Fibroblast of skin of left biceps (primary cell): ENCODE results near the gene BICC1.

Experiments
- DNase-seq, 2 experiments: peaks; one replicate each; pipeline ENCODE4 v3.0.0-alpha.2; 2013; ENCODE audit warnings: low read depth in 2 of 2

Gene BICC1

DNA sequence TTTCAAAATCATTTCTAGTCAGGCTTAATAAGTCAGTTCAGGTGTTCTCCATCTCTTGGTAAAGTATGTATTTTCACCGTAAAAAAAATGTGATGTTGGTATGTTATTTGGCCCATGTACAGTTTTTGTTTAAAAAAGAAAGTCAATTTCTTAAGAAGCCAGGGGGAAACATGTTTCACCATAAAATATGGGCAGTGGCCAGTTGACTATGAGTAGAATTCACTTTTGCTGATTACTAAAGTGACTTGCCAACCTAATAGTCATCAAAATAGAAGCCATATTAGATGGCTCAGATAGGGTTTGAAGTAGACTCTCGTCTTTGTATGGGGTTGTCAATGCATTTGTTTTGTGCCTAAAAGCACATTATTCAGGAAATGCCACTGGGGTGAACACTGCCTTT lies 266.3 kb downstream of the BICC1 start:
- DNase-seq = no peak

DNA sequence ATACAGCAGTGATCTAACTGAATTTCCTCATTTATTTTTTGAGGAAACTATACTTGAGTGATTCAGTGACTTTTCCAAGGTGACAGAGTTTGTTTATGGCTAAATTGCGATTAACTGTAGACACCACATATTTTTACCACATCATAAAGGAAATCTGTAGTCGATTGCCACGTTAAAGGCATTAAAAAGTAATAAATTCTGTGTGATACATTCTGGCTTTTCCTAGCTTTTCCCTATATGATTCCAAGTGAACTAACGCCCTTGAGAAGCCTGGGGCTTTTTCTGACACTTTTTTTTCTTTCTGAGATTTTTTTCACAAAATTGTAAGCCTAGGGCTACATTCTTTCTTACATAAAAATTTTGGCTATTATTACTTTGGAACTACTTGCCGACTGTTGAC lies 266.9 kb downstream of the BICC1 start:
- DNase-seq = no peak

DNA sequence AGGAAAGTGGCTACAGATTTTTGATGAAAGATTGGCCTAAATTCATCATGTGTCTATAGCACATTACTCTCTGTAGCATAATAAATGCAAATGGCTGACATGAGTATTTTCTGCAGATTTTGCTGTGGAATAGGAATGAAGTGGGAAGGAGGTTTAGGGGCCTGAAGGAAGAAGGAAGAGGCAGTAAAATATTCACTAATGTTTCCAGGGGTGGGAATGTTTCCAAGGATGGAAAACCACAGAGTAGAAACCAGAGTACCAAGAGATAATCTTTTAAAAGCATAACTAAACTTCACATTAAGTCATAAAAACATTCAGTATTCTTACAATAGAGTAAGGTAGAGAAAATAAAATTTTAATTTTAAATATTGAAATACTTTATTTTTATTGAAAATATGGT lies 267.8 kb downstream of the BICC1 start:
- peak; percentile 50 to 58 for DNase-seq

DNA sequence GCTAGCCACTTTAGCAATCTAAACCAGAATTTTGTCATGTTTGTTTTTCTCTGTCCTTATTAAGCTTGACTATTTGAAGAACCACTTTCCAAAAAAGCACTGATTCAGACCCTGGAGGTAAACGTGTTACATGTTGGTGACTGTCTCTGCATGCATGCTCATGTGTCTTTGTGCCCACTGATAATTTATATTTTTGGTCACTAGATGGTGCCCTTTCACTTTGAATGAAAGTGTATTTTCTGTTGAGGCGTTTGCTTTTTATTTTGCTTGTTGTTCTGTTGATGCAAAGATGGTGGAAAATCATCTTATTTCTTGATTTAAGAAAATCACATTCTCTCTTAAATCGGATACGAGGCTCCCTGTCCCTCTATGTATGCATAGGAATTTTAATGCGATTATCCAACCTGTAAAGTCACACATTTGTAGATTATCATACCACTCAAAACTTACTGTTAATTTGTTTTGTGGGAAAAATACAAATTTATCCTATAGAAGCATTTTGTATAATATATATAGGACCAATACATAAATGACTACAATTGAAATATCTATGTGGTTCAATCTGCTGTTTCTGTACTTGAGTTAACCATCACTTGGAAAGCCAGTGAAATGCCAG lies 269.3 kb downstream of the BICC1 start:
- no peak for DNase-seq

DNA sequence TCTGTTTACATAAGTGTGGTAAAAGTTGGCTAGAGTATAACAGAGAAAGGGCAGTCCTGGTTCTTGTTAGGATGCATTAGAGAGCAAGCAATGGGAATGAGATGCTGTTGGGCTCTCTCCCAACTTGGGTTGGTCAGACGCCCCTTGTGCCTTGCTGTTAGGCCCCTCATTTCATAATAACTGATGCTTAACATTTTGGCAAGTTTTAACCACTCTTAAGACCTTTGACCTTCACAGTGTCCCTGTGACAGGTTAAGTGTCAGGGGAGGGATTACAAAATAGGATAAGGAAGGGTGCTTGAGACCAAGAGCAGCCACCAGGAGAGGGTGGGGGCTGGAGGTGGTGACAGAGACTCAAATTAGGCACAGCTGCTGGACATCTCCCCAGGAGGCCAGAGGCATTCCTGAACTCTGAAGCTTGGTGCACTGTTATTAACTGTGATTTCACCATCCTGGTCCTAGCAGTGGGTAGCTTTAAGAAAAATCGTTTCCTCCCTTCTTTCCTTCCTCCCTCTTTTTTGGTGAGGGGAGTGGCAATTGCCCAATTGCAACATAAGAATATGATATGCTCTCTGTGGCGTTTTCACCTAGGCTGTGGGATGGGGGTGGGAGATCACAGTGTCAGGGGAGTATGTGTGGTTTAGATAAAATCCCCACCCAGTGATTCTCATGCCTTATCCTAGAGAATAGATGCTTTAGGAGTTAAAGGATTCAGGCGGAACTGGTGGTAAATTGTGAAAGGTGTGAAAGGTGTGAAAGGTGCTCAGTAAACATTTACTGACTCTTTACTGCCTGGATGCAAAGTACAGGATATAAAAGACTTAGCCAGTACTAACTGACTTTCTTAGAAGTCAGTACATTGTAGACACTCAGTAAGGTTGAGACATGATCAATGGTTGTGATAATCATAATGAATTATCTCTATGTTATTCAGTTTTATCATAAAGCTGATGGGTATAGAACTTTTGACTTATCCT lies 270.5 kb downstream of the BICC1 start:
- DNase-seq = peak in 1 of 2 experiments; percentile 41

DNA sequence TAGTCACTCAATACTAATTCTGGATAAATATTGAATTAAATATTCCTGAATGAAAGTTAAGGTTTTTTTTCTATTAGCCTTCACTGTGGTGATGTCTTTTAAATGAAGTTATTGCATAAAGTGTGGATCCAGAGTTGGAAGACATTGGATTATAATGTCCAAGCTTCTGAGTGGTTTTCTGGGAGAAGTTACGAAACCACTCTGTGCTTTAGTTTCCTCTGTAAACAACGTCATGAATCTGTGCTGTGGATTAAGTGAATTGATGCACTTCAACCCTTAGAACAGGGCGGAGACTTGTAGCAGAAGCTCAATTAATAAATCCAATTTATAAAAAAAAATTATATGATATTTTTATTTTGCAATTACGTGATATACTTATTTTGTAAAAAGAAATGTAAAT lies 271.7 kb downstream of the BICC1 start:
- DNase-seq = no peak

DNA sequence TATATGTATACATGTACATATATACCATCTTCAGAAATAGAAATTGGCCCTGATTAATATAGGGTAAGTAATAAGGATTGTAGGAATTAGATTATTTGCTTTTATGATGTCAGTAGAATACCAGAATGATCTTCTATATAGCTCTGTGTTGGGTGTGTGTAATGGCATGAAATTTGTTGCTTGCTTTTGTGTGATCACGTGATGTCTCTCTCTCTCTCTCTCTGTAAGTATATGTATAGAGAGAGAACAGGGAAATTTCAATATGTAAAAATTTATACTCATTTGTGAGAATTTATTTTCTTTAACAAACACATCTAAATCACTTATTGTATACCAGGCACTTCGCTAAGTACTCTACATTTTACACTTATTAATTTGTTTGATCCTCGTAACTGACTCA lies 272.7 kb downstream of the BICC1 start:
- DNase-seq = no peak

DNA sequence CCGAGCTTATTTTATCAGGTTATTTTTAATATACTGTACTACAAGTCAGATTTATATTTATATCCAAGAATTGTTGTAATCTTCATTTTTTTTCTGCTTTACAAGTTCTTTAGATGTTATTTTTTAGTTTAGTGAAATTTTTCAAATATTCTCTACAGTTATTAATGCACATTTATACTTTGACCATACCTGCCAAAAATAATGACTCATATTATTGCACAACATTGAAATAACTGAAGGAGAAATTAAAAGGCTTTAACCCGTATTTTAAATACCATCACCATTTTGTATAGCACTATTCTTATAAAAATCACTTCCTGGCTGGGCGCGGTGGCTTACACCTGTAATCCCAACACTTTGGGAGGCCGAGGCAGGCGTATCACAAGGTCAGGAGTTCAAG lies 278.5 kb downstream of the BICC1 start:
- no peak for DNase-seq

DNA sequence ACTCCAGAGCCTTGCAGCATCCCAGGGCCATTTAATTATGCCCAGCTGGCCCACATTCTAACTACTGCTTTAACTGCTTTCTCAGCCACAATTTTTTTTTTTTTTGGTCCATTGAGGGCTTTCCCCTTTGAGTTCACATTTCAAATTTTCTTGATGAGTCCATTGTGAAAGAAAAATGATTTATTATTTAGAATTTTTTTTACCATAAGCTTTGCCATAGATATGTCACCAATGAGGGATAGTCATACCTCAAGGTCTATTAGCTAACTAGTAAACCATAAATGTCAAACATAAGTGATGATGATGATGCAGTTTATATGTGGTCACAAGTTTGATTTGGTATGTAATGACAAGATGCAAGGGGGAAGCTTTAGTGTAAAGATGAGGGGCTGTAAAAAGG lies 282.9 kb downstream of the BICC1 start:
- DNase-seq = peak in 1 of 2 experiments; percentile 56

DNA sequence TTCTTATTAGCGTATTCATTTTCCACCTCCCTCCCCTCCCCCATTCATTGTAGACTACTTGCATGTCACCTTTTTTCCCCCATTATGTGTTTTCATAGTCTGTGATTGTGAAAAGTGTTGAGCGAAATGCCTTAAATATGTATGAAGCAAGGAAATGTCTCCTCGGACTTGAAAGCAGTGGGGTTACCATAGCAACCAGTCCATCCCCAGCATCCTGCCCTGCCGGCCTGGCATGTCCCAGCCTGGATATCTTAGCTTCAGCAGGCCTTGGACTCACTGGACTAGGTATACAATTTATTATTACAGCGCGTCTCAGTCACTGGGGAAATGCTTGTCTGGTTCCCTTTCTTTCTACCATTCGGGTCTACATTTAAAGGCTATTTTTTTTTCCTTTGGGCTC lies 283.6 kb downstream of the BICC1 start:
- no peak for DNase-seq

DNA sequence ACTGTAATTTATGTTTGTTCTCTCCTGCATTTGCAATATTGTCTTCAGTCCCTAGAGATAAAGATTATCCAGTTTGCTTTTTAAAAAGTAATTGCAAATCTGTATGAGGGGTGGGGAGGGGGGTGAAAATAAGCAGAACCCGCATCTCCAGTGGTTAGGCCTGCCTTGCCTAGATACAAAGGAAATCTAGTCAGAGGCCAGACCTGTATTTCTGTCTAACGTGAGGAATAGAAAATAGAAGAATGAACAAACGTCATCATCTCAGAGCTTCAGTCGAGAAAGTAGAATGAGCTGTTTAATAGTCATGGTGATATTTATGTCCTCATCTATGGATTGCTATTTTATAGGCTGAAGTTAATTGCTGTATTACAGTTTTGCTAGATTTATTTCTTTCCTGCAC lies 284.2 kb downstream of the BICC1 start:
- DNase-seq = no peak

DNA sequence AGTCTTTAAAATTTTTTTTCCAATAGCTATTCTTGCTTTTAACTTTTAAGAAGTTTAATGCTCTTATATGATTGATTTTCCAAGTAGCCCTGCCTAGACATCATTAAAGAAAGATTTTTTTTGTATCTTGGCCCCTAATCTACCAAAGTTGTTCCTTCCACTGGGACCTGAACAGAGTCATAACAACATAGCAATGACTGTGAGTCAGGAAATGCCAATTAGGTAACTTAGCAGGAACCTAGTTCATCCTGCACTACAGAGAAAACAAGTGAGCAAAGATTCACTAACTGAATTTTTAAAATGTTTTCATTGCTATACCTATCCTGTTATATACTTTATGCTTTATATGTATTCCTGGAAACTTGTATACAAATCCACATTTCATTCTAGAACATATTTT lies 284.7 kb downstream of the BICC1 start:
- no peak for DNase-seq

DNA sequence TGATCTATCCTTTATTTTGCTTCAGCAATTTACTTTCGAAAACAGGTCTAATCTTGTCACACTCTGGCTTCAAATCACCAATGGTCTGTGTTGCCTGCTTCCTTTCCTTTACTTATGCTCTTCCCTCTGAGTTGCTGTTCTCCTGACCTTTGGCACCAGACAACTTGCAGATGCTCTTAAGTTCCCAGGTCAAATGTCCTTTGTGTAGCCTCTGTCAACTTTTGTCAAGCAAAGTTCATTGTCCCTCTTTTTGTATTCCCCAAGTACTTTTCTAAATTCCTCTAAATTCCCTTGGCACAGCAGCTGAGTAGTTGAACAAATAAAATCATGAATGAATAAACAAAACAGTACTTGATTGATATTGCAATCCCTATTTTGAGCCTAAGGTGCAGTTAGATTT lies 289.4 kb downstream of the BICC1 start:
- no peak for DNase-seq

DNA sequence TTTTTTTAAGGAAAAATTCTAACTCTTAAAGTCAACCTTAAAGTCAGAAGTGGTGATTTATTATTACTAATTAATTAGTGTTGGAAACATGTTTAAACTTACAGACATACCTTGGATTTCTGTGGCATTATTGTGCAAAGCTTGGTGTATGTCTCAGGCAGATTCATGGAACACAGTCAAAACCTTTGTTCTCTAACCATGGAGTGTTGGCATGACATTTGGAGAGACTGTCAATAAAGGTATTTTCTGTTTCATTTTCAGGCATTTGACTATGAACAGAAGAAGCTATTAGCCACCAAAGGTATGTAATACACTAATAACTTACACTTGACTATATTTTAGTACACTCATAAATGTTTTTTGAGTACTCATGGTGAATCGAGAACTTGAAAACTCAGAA lies 293.7 kb downstream of the BICC1 start:
- DNase-seq = no peak

DNA sequence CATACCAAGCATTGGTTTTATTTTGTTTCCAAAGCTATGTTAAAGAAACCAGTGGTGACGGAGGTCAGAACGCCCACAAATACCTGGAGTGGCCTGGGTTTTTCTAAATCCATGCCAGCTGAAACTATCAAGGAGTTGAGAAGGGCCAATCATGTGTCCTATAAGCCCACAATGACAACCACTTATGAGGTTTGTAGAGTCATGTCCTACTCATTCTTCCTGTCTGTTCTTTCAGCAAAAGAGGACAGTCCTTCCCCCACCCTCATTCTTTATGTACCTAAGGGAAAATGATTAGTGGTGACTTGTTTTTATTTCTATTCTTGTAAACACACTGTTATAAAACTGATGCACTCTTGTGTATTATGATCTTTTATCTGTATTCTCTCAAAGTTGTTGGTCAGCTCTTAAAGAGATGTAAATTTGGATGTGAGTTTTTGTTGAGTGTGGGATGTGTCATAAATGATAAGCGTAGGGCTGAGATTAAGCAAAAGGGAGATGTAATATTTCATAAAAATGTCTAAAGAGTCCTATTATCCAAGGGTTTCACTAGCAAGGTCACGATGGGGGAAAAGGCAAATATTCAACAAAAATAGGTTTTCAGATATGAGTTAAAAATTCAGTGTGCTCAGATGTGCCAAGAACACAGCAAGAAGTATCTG lies 294.4 kb downstream of the BICC1 start:
- no peak for DNase-seq

DNA sequence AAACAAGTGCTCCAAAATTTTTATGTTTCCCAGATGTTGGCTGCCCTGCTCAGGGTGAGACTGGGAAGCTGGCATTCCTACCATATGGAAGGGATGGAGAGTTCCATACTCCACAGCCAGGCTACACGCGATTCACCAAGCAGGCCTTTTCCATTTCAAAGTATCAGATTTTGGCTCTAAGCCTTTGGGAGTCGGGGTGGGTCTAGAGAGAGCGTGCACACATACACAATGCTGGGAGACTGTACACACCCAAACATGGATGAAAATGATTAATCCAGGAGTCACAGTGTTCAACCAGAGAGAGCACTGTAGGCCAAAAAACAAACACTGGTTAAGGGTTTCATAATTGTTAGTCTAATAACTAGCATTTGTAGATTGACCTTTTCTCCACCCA lies 295.0 kb downstream of the BICC1 start:
- peak; percentile 36 to 48 for DNase-seq

DNA sequence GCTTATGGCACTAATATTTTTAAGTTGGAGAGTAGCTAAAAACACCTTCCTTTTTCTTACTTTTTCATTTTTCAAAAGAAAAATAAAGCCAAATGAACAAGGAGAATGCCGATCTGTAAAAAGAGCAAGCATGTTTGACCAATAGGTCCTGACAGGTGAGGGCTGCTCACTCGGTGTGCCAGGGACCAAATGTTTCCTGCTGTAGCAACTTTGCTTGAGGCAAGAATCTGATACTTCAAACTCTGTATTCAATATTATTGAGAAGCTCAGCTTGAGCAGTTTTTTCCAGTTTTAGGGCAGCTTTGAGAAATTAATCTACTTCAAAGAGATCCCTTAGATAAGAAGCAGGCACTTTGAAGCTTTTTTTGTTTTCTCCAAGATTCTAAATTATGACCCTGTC lies 298.1 kb downstream of the BICC1 start:
- no peak for DNase-seq

DNA sequence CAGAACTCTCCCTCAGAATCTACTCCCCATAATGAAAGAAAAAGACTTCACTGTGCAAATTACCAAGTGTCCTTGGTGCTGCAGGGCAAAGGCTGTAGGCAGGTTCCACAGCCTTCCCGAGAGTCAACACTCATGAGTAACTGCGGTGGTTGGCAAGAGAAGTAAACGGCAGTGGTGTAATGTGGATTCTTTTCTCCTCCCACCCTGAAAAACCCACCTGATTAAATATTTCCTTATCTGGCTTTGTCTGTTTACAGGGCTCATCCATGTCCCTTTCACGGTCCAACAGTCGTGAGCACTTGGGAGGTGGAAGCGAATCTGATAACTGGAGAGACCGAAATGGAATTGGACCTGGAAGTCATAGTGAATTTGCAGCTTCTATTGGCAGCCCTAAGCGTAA lies 300.9 kb downstream of the BICC1 start:
- DNase-seq = no peak

DNA sequence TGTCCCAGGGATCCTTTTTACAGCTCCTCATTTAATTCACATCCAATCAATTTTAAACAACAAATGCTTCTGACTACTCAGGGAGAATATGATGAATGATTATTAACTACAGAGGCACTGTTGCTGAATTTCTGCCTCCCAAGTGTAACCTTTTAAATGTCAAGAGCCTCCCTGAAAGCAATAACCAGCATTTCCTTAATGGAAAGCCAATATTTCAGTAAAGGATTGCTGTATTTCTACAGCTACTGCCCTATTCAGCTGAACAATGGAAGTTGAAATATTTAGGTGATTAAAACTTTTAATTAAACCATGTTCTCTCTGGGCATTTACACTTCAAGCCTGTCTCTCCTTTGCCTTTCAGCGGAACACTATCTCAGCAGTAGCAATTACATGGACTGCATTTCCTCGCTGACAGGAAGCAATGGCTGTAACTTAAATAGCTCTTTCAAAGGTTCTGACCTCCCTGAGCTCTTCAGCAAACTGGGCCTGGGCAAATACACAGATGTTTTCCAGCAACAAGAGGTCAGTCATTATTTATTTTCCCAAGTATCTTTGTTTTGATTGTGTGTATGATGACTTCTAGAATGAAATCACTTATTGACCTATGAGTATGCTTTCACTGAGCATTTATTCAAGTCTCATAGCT lies 304.7 kb downstream of the BICC1 start:
- DNase-seq = no peak

DNA sequence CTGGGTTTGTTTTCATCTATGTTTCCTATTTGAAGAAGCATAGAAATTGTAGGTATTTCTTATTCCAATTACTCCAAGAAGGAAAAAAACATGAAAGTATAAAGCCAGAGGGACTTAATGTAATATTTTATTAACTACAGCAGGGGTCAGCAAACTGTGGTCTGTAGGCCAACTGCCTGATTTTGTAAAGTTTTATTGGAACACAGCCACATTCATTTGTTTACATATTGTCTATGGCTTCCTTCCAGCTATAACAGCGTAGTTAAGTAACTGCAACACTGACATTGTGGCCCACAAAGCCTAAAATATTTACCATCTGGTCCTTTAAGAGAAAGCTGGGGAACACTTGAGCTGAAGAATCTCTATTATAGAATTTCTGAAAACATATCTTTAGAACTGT lies 306.2 kb downstream of the BICC1 start:
- DNase-seq = peak; percentile 50 to 54

DNA sequence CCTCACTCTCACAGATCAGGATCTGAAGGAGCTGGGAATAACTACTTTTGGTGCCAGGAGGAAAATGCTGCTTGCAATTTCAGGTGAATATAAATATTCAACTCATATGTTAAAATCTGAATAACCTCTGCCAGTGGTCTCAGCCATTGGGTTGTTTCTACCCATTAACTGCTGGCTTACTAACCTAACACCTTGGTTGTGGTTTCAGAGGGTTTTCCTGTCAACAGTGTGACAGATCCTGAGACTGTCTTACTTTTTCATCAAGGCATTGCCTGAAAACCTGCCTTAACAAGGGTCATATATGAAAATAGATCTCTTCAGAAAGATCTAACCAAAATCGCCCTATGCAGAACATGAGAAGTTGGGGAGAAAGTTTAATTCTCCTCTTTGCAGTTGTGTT lies 307.7 kb downstream of the BICC1 start:
- DNase-seq = no peak
